MM.1S (cell line): ENCODE data around the gene ABCA2.
A peak's percentile ranks its signal among the peaks of the same experiment; 100 is the strongest.

Experiments used
- DNase-seq: peaks from one replicate; pipeline ENCODE4 v3.0.0-alpha.2; 2015
- H2AFZ ChIP-seq: fragments of 300-600 bp; sonication (generic); 2 replicates; pipeline ENCODE4 v1.6.0; 2016; ENCODE audit warnings: antibody characterized with exemption, low read length
- H3F3A ChIP-seq: fragments of 300-600 bp; sonication (generic); 2 replicates; pipeline ENCODE4 v1.6.1; 2016; ENCODE audit warnings: mild to moderate bottlenecking, antibody characterized with exemption, low read length, moderate library complexity, mixed read lengths; ENCODE audit not compliant: insufficient read depth
- H3K27ac ChIP-seq: fragments of 300-600 bp; sonication (generic); 2 replicates; pipeline ENCODE4 v1.5.1; 2016; ENCODE audit warnings: mild to moderate bottlenecking, low read length
- H3K27me3 ChIP-seq: fragments of 300-600 bp; sonication (generic); replicated peaks from 2 replicates; pipeline ENCODE4 v1.6.0; 2016; ENCODE audit warnings: low read length; ENCODE audit not compliant: insufficient read depth
- H3K36me3 ChIP-seq: fragments of 300-600 bp; sonication (generic); replicated peaks from 2 replicates; pipeline ENCODE4 v1.6.1; 2016; ENCODE audit warnings: mild to moderate bottlenecking, low read length, mixed read lengths; ENCODE audit not compliant: insufficient read depth
- H3K4me1 ChIP-seq: fragments of 300-600 bp; sonication (generic); 2 replicates; pipeline ENCODE4 v1.6.1; 2016; ENCODE audit warnings: low read length, mixed read lengths
- H3K4me2 ChIP-seq: fragments of 300-600 bp; sonication (generic); 2 replicates; pipeline ENCODE4 v1.6.0; 2016; ENCODE audit warnings: low read depth, low read length
- H3K4me3 ChIP-seq: fragments of 300-600 bp; sonication (generic); 2 replicates; pipeline ENCODE4 v1.5.1; 2016; ENCODE audit warnings: low read length, mixed read lengths
- H3K79me2 ChIP-seq: fragments of 300-600 bp; sonication (generic); 2 replicates; pipeline ENCODE4 v1.6.1; 2016; ENCODE audit warnings: mixed run types, low read length, mixed read lengths
- H3K9ac ChIP-seq: fragments of 300-600 bp; sonication (generic); 2 replicates; pipeline ENCODE4 v1.6.1; 2016; ENCODE audit warnings: low read length, mixed read lengths
- H3K9me2 ChIP-seq: fragments of 300-600 bp; sonication (generic); replicated peaks from 2 replicates; pipeline ENCODE4 v1.6.1; 2016; ENCODE audit warnings: mild to moderate bottlenecking, low read length, mixed read lengths; ENCODE audit not compliant: insufficient read depth
- H3K9me3 ChIP-seq: fragments of 300-600 bp; sonication (generic); replicated peaks from 2 replicates; pipeline ENCODE4 v1.6.1; 2016; ENCODE audit warnings: mild to moderate bottlenecking, low read length, mixed read lengths; ENCODE audit not compliant: insufficient read depth
- H4K20me1 ChIP-seq: fragments of 300-600 bp; sonication (generic); 2 replicates; pipeline ENCODE4 v1.6.1; 2016; ENCODE audit warnings: mild to moderate bottlenecking, low read length, moderate library complexity, mixed read lengths; ENCODE audit not compliant: insufficient read depth
- EZH2 ChIP-seq: fragments of 300-600 bp; sonication (generic); optimal IDR thresholded peaks from 2 replicates; pipeline ENCODE3; 2017; ENCODE audit warnings: low read depth, mild to moderate bottlenecking, antibody characterized with exemption, low read length, mixed read lengths
- EZH2phosphoT487 ChIP-seq: fragments of 300-600 bp; sonication (generic); IDR thresholded peaks from 2 replicates; pipeline ENCODE4 v1.6.1; 2018; ENCODE audit warnings: antibody characterized with exemption, low read length
- TF ChIP-seq, protein P1 (sequence below): fragments of 300-600 bp; sonication (generic); IDR thresholded peaks from 2 replicates; pipeline ENCODE4 v1.5.1; 2016; ENCODE audit warnings: antibody characterized with exemption, low read length, mixed read lengths

ABCA2 gene

DNA sequence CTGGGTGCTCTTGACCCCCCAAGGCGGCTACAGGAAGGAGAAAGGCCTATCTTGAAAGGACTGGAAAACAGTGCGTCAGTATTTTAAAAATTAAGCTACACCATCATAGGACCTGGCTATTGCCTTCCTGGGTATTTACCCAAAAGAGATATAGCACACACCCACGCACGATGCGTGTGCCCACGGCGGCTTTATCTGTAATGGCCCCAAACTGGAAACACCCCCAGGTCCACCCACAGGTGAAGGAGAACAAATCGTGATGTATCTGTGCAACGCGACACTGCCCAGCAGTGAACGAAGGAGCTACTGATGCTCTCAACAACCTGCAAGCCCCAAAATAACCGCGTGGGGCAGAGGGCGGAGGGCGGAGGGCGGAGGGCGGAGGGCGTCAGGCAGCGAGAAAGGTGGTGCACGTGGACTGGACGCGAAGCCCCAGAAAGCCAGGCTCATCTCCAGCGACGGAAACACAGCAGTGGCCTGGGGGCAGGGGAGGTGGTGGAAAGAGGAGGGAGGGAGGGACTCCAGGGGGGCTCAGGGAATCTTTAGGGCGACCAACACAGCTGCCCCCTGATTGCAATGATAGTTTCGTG is 63.1 kb downstream of the ABCA2 start:
- H3K9me2 ChIP-seq: no peaks in the 10 kb centered on the region
- peak overlapping the region; percentile 14; the same call in 1 of the 2 replicates for H3K4me2 ChIP-seq
- H3K27ac ChIP-seq: no peak overlapping the region
- no peaks in the 10 kb centered on the region for H3K9me3 ChIP-seq
- H4K20me1 ChIP-seq: no peaks in the 10 kb centered on the region
- H3F3A ChIP-seq: no peaks in the 10 kb centered on the region
- peaks cover 68% of the 10 kb centered on the region for H3K27me3 ChIP-seq
- H3K4me1 ChIP-seq: no peaks in the 10 kb centered on the region
- DNase-seq: no peak
- no peak for TF ChIP-seq EZH2
- TF ChIP-seq, protein P1, sequence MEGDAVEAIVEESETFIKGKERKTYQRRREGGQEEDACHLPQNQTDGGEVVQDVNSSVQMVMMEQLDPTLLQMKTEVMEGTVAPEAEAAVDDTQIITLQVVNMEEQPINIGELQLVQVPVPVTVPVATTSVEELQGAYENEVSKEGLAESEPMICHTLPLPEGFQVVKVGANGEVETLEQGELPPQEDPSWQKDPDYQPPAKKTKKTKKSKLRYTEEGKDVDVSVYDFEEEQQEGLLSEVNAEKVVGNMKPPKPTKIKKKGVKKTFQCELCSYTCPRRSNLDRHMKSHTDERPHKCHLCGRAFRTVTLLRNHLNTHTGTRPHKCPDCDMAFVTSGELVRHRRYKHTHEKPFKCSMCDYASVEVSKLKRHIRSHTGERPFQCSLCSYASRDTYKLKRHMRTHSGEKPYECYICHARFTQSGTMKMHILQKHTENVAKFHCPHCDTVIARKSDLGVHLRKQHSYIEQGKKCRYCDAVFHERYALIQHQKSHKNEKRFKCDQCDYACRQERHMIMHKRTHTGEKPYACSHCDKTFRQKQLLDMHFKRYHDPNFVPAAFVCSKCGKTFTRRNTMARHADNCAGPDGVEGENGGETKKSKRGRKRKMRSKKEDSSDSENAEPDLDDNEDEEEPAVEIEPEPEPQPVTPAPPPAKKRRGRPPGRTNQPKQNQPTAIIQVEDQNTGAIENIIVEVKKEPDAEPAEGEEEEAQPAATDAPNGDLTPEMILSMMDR: no peak
- no peak for TF ChIP-seq EZH2phosphoT487
- no peak overlapping the region for H3K4me3 ChIP-seq
- H3K36me3 ChIP-seq: no peaks in the 10 kb centered on the region
- no peak overlapping the region for H2AFZ ChIP-seq
- H3K79me2 ChIP-seq: no peaks in the 10 kb centered on the region
- H3K9ac ChIP-seq: no peak overlapping the region

DNA sequence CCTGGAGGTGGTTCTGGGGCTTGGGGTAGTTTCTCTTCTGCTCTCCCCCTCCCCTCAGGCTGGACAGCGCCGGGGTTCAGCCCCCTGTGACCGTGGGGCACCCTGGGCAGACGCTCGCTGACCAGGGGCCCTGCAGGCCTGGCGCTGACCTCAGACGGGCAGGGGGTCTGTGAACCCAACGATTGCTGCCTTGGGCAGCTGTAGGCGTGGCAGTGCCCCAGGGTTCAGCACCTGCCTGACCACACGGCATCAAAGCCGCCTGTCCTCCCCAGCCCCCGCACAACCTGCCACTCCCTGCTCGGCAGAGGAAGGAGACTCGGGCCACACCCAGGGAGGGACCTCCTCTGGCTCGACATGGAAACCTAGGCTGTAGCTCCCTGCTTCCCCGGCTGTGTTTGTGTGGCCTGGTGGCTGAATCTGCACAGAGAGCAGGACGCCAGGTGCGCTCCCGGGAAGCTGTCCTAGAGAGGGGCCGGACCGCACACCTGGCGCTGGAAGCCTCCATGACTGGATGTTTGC is 63.8 kb downstream of the ABCA2 start:
- no peak for DNase-seq
- Histone ChIP-seq H3K4me3 (no peak overlapping the region), H3K4me1 (no peaks in the 10 kb centered on the region), H3K79me2 (no peaks in the 10 kb centered on the region), H3K9ac (no peak overlapping the region), H3K27ac (no peak overlapping the region), H3K36me3 (no peaks in the 10 kb centered on the region), H3K4me2 (peak overlapping the region; percentile 14; the same call in 1 of the 2 replicates), H3K9me2 (no peaks in the 10 kb centered on the region), H4K20me1 (no peaks in the 10 kb centered on the region), H3K9me3 (no peaks in the 10 kb centered on the region), H3K27me3 (peaks cover 70% of the 10 kb centered on the region), H3F3A (no peaks in the 10 kb centered on the region), H2AFZ (no peak overlapping the region)
- TF ChIP-seq, protein P1: no peak
- no peak for TF ChIP-seq EZH2phosphoT487
- TF ChIP-seq EZH2: no peak

DNA sequence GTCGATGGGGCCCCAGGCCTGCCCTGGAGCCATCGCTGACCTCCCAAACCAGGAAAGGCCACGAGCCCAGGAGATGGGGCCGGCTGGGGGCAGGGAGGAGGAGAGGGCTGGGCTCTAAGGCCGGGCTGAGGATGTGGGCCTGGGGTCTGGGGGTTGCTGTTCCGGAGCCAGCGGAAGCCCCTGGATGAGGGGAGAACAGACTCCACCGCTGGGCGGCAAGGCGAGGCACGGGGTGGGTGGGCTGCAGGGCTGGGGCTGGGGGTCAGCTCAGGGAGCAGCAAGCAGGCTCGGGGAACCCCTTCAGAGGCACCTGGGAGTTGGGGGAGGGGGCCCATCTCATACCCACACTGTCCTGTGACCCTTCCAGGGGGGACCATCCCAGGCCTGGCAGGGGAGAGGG is 64.3 kb downstream of the ABCA2 start:
- Histone ChIP-seq H3F3A (no peaks in the 10 kb centered on the region), H3K27me3 (peaks cover 70% of the 10 kb centered on the region), H3K4me1 (no peaks in the 10 kb centered on the region), H3K36me3 (no peaks in the 10 kb centered on the region), H4K20me1 (no peaks in the 10 kb centered on the region), H3K27ac (no peak overlapping the region), H3K9ac (no peak overlapping the region), H3K4me3 (no peak overlapping the region), H3K4me2 (no peak overlapping the region), H3K9me2 (no peaks in the 10 kb centered on the region), H2AFZ (no peak overlapping the region), H3K9me3 (no peaks in the 10 kb centered on the region), H3K79me2 (no peaks in the 10 kb centered on the region)
- TF ChIP-seq EZH2phosphoT487 (no peak), EZH2 (no peak)
- TF ChIP-seq, protein P1: no peak
- DNase-seq: no peak
